ENCODE data around the gene SLC44A4. TPM values are rescaled to one million over a fixed set of nuclear protein-coding genes. Genes with fewer than 3 reads are reported as not detected.
"Not testable (repeated sequence)": the region's sequence is repeated elsewhere in the genome, so short reads cannot be mapped to it uniquely, and the experiment has no call there.

SLC44A4 gene
- not detected for total RNA-seq

DNA sequence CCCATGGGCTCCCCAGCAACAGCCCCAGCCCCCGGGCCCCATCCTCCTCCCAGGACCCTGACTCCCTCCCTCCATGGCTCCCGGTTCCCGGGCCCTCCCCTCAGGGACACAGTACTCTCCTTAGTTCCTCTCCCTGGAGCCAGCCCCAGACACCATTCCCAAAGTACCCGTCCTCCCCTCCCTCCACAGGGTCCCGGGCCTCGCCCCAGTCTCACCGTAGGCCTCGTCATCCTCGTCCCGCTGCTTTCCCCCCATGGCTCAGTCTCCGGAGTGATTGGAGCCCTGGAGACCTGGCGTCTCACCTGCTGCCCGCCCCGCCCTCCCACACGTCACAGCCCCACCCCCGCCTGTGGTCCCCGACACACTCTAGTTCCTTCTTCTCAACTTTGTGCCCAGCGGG, at the start of gene SLC44A4:
SLC44A4 (minus strand) TSS at position 272 of the 400 bp plus-strand sequence; CDS start at position 255, 17 bp downstream.
- CTCF ChIA-PET: no interaction called here
- ATAC-seq (no peak), DNase-seq (no peak)
- no peak within 1 kb of the TSS for H3K27ac Mint-ChIP-seq
- no peaks in the 10 kb centered on the region for H3K27me3 Mint-ChIP-seq
- peaks cover 2% of the 10 kb centered on the region for H3K4me1 Mint-ChIP-seq
- H3K9me3 Mint-ChIP-seq (ENCODE audit: low read depth): no peaks in the 10 kb centered on the region
- no peak within 1 kb of the TSS for H3K4me3 Mint-ChIP-seq
- peaks cover 13% of the 10 kb centered on the region for H3K36me3 Mint-ChIP-seq

DNA sequence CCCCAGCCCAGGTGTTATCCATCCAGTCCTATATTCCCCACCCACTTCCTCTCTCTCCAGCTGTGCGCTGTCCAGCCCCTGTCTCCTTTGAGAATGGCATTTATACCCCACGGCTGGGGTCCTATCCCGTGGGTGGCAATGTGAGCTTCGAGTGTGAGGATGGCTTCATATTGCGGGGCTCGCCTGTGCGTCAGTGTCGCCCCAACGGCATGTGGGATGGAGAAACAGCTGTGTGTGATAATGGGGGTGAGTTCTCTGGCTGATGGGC, 49.8 kb upstream of the SLC44A4 start:
- Mint-ChIP-seq H3K36me3 (no peaks in the 10 kb centered on the region), H3K27me3 (peaks cover 5% of the 10 kb centered on the region), H3K27ac (no peak overlapping the region), H3K4me3 (no peak overlapping the region), H3K9me3 (ENCODE audit: low read depth) (no peaks in the 10 kb centered on the region), H3K4me1 (no peaks in the 10 kb centered on the region)
- DNase-seq (no peak), ATAC-seq (no peak)
- CTCF ChIA-PET: no interaction called here

DNA sequence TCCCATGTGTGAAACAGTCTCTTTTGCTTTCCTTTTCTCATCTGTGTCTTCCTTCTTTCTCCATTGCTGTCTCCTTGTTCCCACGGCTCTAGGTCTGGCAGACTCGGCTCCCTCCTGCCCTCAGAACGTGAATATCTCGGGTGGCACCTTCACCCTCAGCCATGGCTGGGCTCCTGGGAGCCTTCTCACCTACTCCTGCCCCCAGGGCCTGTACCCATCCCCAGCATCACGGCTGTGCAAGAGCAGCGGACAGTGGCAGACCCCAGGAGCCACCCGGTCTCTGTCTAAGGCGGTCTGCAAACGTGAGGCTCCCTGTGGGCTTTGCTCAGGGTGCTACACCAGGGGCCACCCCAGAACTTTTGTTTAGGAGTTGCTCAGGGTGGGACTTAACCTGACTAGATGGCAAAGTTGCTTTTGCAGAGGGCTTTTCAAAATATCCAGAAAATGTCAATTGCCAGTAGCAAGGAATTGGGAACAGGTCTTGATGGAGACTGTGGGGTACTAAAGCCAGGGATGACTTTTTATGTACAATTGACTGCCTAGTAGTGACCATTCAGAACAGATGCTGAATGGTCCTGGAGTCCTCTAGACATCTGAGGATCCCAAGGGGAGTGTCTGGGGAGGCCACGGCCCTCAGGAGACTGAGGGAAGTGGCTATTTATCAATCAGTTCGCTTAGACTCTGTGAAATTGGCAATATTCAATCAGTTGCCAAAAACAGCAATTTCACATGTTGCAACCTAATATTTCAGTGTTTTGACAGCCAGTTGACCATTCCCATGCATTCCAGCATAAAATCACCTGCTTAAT, 49.3 kb upstream of the SLC44A4 start:
- no peaks in the 10 kb centered on the region for H3K36me3 Mint-ChIP-seq
- H3K27ac Mint-ChIP-seq: no peak overlapping the region
- no peak for ATAC-seq
- no peak for DNase-seq
- H3K4me3 Mint-ChIP-seq: no peak overlapping the region
- peaks cover 5% of the 10 kb centered on the region for H3K27me3 Mint-ChIP-seq
- H3K9me3 Mint-ChIP-seq (ENCODE audit: low read depth): no peaks in the 10 kb centered on the region
- CTCF ChIA-PET: no interaction called here
- H3K4me1 Mint-ChIP-seq: no peaks in the 10 kb centered on the region

DNA sequence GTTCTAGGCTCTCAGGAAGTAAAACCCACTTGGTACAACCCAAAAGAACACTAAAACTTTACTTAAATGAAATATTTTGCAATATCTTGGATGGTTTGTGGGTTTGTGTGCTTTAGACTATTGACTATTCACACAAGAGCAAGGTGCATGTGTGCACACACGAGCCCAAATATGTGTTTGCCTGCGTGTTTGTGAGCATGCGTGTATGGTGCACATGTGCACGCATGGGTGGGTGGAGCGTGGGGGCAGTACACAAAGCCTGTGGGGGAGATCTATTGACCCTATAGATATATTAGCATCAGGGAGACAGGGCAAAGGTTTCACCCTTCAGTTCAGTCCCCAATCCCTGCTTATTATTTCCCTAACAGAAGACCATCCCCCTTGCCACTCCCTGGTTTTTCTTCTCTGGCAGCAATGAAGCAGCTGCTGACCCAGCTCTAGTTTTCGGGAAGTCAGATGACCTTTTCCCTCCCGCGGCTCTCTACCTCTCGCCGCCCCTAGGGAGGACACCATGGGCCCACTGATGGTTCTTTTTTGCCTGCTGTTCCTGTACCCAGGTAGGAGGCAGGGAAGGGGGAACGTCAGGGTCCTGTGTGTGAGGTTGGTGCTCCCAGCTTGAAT, 48.6 kb upstream of the SLC44A4 start, which contains the start of gene C2:
C2 (plus strand) TSS at position 476 of the 621 bp plus-strand sequence; CDS start at position 512, 36 bp downstream.
- Mint-ChIP-seq H3K27ac (no peak within 1 kb of the TSS), H3K4me1 (no peaks in the 10 kb centered on the region), H3K4me3 (no peak within 1 kb of the TSS), H3K27me3 (peaks cover 5% of the 10 kb centered on the region), H3K9me3 (ENCODE audit: low read depth) (no peaks in the 10 kb centered on the region), H3K36me3 (no peaks in the 10 kb centered on the region)
- CTCF ChIA-PET: no interaction called here
- ATAC-seq (no peak), DNase-seq (no peak)

DNA sequence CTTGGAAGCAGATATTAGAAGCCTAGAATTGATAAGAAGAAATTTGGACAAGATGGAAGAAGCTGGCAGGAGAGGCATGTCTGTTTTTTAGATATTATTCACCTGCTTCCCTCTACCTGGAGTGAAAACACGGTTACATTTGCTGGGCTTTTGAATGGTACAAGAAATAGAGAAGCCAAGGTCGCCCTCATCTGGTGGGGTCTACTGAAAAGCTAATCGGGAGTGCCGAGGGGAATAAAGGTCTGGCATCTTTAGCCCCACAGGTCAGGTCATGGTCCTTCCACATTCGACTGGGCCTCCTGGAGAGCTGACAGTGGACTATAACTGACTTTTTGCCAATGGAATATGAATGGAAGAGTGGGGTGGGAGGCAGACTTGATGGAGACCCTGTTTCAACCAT, 44.1 kb upstream of the SLC44A4 start:
- no peaks in the 10 kb centered on the region for H3K36me3 Mint-ChIP-seq
- CTCF ChIA-PET: interaction anchor here (0.6 to 1.8 kb wide), 9 partner anchors 14 to 270 kb away, joined by 3 to 4 read pairs (median 3); no protein-coding TSS in a partner anchor

DNA sequence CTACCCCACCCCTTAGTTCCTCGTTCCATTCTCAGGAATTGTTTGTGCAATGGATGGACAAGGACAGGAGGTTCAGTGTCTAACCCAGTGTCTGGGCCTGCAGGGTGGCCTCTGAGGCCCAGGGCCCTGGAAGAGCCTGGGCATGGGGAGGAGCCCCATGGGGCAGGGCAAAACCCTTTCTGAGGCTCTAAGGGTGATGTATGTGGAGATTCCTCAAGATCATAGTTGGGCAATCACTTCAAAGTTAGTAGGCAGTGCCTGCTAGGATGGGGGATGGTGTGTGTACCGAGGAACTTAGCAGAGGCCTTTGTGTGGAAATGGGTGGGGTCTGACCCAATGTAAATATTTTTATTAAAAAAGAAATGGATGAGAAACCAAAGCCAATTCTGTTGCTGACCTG, 42.0 kb upstream of the SLC44A4 start:
- ATAC-seq: no peak
- CTCF ChIA-PET: interaction anchor here (0.9 kb wide), 1 partner anchor 130 kb away, joined by 3 read pairs; no protein-coding TSS in a partner anchor
- Mint-ChIP-seq H3K9me3 (ENCODE audit: low read depth) (no peaks in the 10 kb centered on the region), H3K4me3 (no peak overlapping the region), H3K27ac (no peak overlapping the region), H3K36me3 (no peaks in the 10 kb centered on the region), H3K27me3 (no peaks in the 10 kb centered on the region), H3K4me1 (no peaks in the 10 kb centered on the region)
- DNase-seq: no peak

More for the DNA sequence above, 44.1 kb upstream of the SLC44A4 start:
- DNase-seq (no peak), ATAC-seq (no peak)
- H3K27ac Mint-ChIP-seq: no peak overlapping the region
- H3K9me3 Mint-ChIP-seq (ENCODE audit: low read depth): no peaks in the 10 kb centered on the region
- H3K4me1 Mint-ChIP-seq: no peaks in the 10 kb centered on the region
- no peak overlapping the region for H3K4me3 Mint-ChIP-seq
- peaks cover 5% of the 10 kb centered on the region for H3K27me3 Mint-ChIP-seq

DNA sequence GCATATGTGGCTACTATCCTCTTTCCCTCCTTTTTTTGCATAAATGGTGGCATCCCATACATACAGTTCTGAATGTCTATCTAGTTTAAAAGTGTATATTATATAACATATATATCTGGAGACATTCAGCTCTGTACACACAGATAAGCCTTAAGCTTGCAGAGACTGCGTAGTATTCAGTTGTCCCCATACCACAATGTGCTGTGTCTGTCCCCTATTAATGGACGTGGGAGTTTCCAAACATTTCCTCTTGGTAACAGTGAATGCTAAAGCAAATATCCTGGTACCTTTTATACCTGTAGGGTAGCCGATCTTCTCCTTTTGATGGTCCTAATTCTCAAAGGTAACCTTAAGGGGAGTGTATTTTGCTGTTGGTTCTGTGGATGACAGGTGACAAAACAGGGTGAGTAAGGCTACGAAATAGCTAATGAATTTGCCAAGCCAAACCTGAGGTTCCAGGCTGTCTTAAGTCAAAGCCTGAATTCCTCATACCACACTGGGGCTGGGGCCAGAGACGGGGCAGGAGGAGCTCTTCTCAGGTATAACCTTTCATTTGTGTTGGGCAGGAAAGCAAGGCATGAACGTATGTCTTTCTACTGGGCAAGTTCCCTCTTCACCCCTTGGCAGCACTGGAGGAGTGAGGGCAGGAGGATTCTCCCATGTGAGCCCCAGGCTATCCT, 41.0 kb upstream of the SLC44A4 start:
- no peaks in the 10 kb centered on the region for H3K9me3 Mint-ChIP-seq (ENCODE audit: low read depth)
- H3K4me3 Mint-ChIP-seq: no peak overlapping the region
- no peaks in the 10 kb centered on the region for H3K4me1 Mint-ChIP-seq
- no peak for DNase-seq
- H3K27me3 Mint-ChIP-seq: no peaks in the 10 kb centered on the region
- H3K27ac Mint-ChIP-seq: no peak overlapping the region
- no peak for ATAC-seq
- H3K36me3 Mint-ChIP-seq: no peaks in the 10 kb centered on the region
- CTCF ChIA-PET: interaction anchor here (1.6 kb wide), 1 partner anchor 32 kb away, joined by 6 read pairs; no protein-coding TSS in a partner anchor

DNA sequence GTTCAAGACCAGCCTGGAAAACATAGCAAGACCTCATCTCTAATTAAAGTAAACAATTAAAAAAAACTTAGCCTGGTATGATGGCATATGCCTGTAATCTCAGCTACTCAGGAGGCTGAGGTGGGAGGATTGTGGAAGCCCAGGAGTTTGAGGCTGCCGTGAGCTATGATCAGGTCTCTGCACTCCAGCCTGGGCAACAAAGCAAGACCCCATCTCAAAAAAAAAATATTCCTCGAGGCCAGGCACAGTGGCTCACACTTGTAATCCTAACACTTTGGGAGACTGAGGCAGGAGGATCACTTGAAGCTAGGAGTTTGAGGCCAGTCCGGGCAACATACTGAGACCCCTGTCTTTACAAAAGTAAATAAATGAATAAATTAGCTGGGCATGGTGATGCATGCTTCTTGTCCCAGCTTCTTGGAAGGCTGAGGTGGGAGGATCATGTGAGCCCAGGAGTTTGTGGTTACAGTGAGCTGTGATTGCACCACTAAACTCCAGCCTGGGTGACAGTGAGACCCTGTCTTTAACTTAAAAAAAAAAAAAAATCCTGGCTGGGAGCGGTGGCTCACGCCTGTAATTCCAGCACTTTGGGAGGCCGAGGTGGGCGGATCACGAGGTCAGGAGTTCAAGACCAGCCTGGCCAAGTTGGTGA, 39.4 kb upstream of the SLC44A4 start:
- Mint-ChIP-seq H3K36me3 (no peaks in the 10 kb centered on the region), H3K27me3 (no peaks in the 10 kb centered on the region), H3K4me1 (no peaks in the 10 kb centered on the region), H3K9me3 (ENCODE audit: low read depth) (no peaks in the 10 kb centered on the region), H3K4me3 (no peak overlapping the region), H3K27ac (no peak overlapping the region)
- ATAC-seq: no peak
- CTCF ChIA-PET: interaction anchor here (0.7 to 1.7 kb wide), 5 partner anchors 8 to 34 kb away, joined by 3 to 6 read pairs (median 3); partner anchors contain the start of gene EHMT2
- no peak for DNase-seq

DNA sequence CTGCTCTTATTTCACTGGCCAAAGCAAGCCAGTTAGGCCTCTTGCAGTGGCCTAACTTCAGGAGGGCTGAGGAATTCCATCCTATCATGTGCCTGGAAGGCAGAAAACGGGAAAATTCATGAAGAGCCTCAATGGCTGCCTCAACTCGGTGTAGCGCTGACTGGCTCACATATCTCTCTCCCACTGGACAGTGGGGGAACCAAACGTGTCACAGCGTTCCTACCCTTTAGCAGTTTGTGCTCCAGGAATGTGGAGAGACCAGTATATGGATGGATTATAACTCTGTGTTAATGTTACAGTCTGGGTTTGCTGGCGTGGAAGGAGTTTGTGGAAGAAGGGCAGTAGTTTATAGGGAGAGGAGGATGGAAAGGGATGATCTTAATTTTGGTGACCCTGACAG, 37.0 kb upstream of the SLC44A4 start:
- Mint-ChIP-seq H3K27ac (no peak overlapping the region), H3K4me3 (no peak overlapping the region), H3K4me1 (peaks cover 9% of the 10 kb centered on the region), H3K27me3 (no peaks in the 10 kb centered on the region), H3K9me3 (ENCODE audit: low read depth) (no peaks in the 10 kb centered on the region), H3K36me3 (no peaks in the 10 kb centered on the region)
- no peak for ATAC-seq
- CTCF ChIA-PET: no interaction called here
- no peak for DNase-seq

DNA sequence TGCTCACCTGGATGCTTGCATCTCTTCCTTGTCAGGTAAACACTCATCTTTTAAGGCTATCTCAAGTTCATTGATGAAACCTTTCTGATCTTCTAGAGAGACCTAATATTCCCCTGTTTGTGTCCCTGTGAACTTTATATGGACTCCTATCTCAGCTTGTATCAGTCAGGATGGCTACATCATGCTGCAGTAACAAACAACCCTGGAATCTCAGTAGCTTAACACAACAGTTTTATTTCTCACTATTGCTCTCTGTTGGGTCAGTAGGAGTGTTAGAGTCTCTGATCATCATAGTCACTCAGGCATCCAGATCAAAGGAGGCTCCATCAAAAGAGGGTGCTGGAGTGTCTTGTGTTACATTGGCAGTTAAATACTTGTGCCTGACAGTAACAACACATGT, 36.6 kb upstream of the SLC44A4 start:
- Mint-ChIP-seq H3K4me3 (no peak overlapping the region), H3K27ac (no peak overlapping the region), H3K27me3 (no peaks in the 10 kb centered on the region), H3K9me3 (ENCODE audit: low read depth) (no peaks in the 10 kb centered on the region), H3K36me3 (no peaks in the 10 kb centered on the region), H3K4me1 (peaks cover 10% of the 10 kb centered on the region)
- no peak for ATAC-seq
- no peak for DNase-seq
- CTCF ChIA-PET: no interaction called here

DNA sequence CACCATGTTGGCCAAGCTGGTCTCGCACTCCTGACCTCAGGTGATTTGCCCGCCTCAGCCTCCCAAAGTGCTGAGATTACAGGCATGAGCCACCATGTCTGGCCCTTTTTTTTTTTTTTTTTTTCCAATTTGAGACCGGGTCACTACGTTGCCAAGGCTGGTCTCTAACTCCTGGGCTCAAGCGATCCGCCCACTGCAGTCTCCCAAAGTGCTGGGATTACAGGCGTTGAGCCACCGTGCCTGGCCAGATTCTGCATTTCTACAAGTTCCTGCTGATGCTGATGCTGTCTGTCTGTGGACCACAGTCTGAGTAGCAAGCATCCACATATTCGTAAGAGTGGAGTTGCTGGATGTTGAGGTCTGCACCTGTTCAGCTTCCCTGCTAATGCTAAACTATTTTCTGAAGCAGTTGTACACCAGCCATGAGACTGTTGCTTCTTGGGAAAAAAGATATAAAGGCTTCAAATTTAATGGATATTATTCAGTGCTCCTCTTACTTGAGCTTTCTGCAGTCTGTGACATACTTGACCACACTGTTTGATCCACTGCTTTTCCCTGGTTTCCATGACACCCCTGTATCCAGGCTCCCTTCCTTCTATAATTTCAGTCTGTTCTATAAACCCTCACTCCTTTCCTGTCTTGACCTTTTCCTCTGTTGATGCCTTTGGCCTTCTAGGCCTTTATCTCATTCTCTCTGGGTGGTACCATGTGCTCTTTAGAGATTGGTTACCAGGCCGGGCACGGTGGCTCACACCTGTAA, 33.2 kb upstream of the SLC44A4 start:
- Mint-ChIP-seq H3K36me3 (no peaks in the 10 kb centered on the region), H3K4me3 (no peak overlapping the region), H3K9me3 (ENCODE audit: low read depth) (no peaks in the 10 kb centered on the region), H3K27ac (no peak overlapping the region), H3K27me3 (no peaks in the 10 kb centered on the region), H3K4me1 (peaks cover 25% of the 10 kb centered on the region)
- DNase-seq: no peak
- CTCF ChIA-PET: no interaction called here
- no peak for ATAC-seq

DNA sequence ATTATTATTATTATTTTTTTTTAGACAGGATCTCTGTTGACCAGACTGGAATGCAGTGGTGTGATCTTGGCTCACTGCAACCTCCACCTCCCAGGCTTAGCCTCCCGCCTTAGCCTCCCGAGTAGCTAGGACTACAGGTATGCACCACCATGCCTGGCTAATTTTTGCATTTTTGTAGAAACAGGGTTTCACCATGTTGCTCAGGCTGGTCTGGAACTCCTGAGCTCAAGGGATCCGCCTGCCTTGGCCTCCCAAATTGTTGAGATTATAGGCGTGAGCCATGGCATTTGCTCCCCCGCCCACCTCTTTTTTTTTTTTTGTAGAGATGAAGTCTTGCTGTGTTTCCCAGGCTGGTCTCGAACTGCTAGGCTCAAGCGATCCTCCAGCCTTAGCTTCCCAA, 30.5 kb upstream of the SLC44A4 start:
- H3K9me3 Mint-ChIP-seq (ENCODE audit: low read depth); H3K27me3 Mint-ChIP-seq; ATAC-seq: not testable (repeated sequence)

DNA sequence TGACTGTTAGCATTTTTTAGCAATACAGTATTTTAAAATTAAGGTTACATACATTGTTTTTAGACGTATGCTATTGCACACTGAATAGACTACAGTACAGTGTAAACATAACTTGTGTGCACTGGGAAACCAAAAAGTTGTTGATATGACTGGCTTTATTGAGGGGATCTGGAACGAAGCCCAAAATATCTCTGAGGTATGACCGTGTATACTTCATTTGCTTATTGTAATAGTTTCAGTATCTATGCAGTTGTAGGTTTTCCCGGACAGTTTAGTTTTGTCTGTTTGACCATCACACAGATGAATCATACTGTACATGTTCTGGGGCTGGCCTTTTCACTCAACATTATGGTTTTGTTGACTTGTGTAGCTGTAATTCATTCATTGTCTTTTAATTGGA, 30.0 kb upstream of the SLC44A4 start:
- peak overlapping the region; percentile 42 for H3K27ac Mint-ChIP-seq
- no peak overlapping the region for H3K4me3 Mint-ChIP-seq
- peaks cover 25% of the 10 kb centered on the region for H3K4me1 Mint-ChIP-seq
- CTCF ChIA-PET: interaction anchor here (0.6 to 2.4 kb wide), 5 partner anchors 10 to 239 kb away, joined by 3 to 8 read pairs (median 3); no protein-coding TSS in a partner anchor
- peaks cover 12% of the 10 kb centered on the region for H3K27me3 Mint-ChIP-seq
- no peaks in the 10 kb centered on the region for H3K9me3 Mint-ChIP-seq (ENCODE audit: low read depth)
- DNase-seq: no peak
- ATAC-seq: peak; percentile 56
- no peaks in the 10 kb centered on the region for H3K36me3 Mint-ChIP-seq

More for the DNA sequence above, 30.5 kb upstream of the SLC44A4 start:
- CTCF ChIA-PET: interaction anchor here (0.6 to 1.2 kb wide), 3 partner anchors 11 to 43 kb away, joined by 3 read pairs; no protein-coding TSS in a partner anchor
- H3K4me3 Mint-ChIP-seq, H3K27ac Mint-ChIP-seq, H3K36me3 Mint-ChIP-seq, DNase-seq: not testable (repeated sequence)
- peaks cover 25% of the 10 kb centered on the region for H3K4me1 Mint-ChIP-seq
